ENCODE results near the gene CLCNKA. TPM values are rescaled to one million over a fixed set of nuclear protein-coding genes. Genes with fewer than 3 reads are reported as not detected.
"Not testable (repeated sequence)": the region's sequence is repeated elsewhere in the genome, so short reads cannot be mapped to it uniquely, and the experiment has no call there.

Gene CLCNKA
- total RNA-seq, 1 experiment from 2014 or later, result 0.10 TPM

GRCh38 chr1:16051039-16051438 lies 29.2 kb downstream of the CLCNKA start:
- DNase-seq (ENCODE audit: low read depth, low spot score), result no peak
- ChIA-PET RAD21 (ENCODE audit: low non-redundant PET in 1 of 2, low total read pairs in 2 of 2, uncharacterized antibody in 2 of 2, unreplicated experiment in 2 of 2) (no interaction called here), CTCF (no interaction called here), POLR2A (no interaction called here)
- no peak overlapping the region for H3K9ac ChIP-seq (ENCODE audit: low read length)
- BruUV-seq (replicated peaks), result no TSS peak
- H3K27me3 ChIP-seq (ENCODE audit: insufficient read depth, low read length), result no peaks in the 10 kb centered on the region
- H4K20me1 ChIP-seq (ENCODE audit: insufficient read depth), result no peaks in the 10 kb centered on the region
- TF ChIP-seq RAD21 (IDR thresholded peaks at IDR 0.05; ENCODE audit: low read depth) (no peak), EGR1 (IDR thresholded peaks at IDR 0.05; ENCODE audit: low read depth) (no peak), FOSL1 (IDR thresholded peaks at IDR 0.05; ENCODE audit: low read depth) (no peak), JUND (IDR thresholded peaks at IDR 0.05) (no peak)
- no peaks in the 10 kb centered on the region for H3K36me3 ChIP-seq (ENCODE audit: control insufficient read depth in 1 of 2, insufficient read depth in 2 of 2, low read length in 2 of 2)
- ATAC-seq, result no peak
- H3K4me3 ChIP-seq (replicated peaks in 1 of 2; ENCODE audit: low read depth in 1 of 2, low read length in 2 of 2), result no peak overlapping the region
- no peaks in the 10 kb centered on the region for H3K9me3 ChIP-seq (ENCODE audit: control insufficient read depth in 1 of 2, insufficient read depth in 1 of 2, low read depth in 1 of 2, low read length in 2 of 2)
- H3K27ac ChIP-seq (ENCODE audit: low read depth, low read length), result no peak overlapping the region
- no peak overlapping the region for H2AFZ ChIP-seq (ENCODE audit: low read depth, low read length, poor library complexity, severe bottlenecking)
- H3K4me1 ChIP-seq (ENCODE audit: control insufficient read depth in 1 of 2, insufficient read depth in 2 of 2, low read length in 2 of 2), result peaks cover 6 to 16% of the 10 kb centered on the region in 2 experiments; a peak in 3 of 4 replicates
- no peaks in the 10 kb centered on the region for H3K79me2 ChIP-seq (ENCODE audit: insufficient read depth, low read length)
- H3K4me2 ChIP-seq (ENCODE audit: low read length), result no peak overlapping the region
- intact Hi-C loops (cut with micrococcal nuclease), result no loop called here
- no peaks in the 10 kb centered on the region for H3K9me2 ChIP-seq (ENCODE audit: insufficient read depth)

GRCh38 chr1:16051949-16052348 lies 30.1 kb downstream of the CLCNKA start:
- H3K9ac ChIP-seq (ENCODE audit: low read length); H3K36me3 ChIP-seq (ENCODE audit: control insufficient read depth in 1 of 2, insufficient read depth in 2 of 2, low read length in 2 of 2); RAD21 ChIA-PET (ENCODE audit: low non-redundant PET in 1 of 2, low total read pairs in 2 of 2, uncharacterized antibody in 2 of 2, unreplicated experiment in 2 of 2); H2AFZ ChIP-seq (ENCODE audit: low read depth, low read length, poor library complexity, severe bottlenecking); H3K79me2 ChIP-seq (ENCODE audit: insufficient read depth, low read length); DNase-seq (ENCODE audit: low read depth, low spot score); H3K27ac ChIP-seq (ENCODE audit: low read depth, low read length); CTCF ChIA-PET; H3K9me3 ChIP-seq (ENCODE audit: control insufficient read depth in 1 of 2, insufficient read depth in 1 of 2, low read depth in 1 of 2, low read length in 2 of 2); H3K27me3 ChIP-seq (ENCODE audit: insufficient read depth, low read length); POLR2A ChIA-PET; BruUV-seq (replicated peaks); H3K9me2 ChIP-seq (ENCODE audit: insufficient read depth); ATAC-seq; H4K20me1 ChIP-seq (ENCODE audit: insufficient read depth); H3K4me2 ChIP-seq (ENCODE audit: low read length); intact Hi-C loops (cut with micrococcal nuclease); H3K4me3 ChIP-seq (replicated peaks in 1 of 2; ENCODE audit: low read depth in 1 of 2, low read length in 2 of 2): not testable (repeated sequence)
- peaks cover 6 to 18% of the 10 kb centered on the region in 2 experiments; a peak in 3 of 4 replicates for H3K4me1 ChIP-seq (ENCODE audit: control insufficient read depth in 1 of 2, insufficient read depth in 2 of 2, low read length in 2 of 2)
